ENCODE results near the gene PLRG1. TPM values are rescaled to one million over a fixed set of nuclear protein-coding genes. Genes with fewer than 3 reads are reported as not detected.

The PLRG1 gene
- total RNA-seq, 1 experiment from 2014 or later: 121 TPM

DNA sequence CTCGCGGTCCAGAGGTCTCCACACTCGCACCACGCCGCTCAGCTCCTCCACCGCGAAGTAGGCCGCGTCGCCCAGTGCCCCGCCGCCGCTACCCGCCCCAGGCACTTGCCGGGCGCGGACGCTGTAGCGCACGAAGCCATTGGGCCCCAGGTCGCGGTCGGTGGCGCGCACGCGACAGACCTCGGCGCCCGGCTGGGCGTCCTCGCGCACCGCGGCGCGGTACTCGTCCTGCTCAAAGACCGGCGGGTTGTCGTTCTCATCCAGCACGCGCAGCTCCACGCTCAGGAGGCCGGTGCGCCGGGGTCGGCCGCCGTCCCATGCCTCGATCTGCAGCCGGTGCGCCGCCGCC is 60.0 kb downstream of the PLRG1 start:
- in situ Hi-C loops (cut with HindIII; ENCODE audit: low sequenced_read_pairs): no loop called here
- no peak for DNase-seq (ENCODE audit: low spot score)

DNA sequence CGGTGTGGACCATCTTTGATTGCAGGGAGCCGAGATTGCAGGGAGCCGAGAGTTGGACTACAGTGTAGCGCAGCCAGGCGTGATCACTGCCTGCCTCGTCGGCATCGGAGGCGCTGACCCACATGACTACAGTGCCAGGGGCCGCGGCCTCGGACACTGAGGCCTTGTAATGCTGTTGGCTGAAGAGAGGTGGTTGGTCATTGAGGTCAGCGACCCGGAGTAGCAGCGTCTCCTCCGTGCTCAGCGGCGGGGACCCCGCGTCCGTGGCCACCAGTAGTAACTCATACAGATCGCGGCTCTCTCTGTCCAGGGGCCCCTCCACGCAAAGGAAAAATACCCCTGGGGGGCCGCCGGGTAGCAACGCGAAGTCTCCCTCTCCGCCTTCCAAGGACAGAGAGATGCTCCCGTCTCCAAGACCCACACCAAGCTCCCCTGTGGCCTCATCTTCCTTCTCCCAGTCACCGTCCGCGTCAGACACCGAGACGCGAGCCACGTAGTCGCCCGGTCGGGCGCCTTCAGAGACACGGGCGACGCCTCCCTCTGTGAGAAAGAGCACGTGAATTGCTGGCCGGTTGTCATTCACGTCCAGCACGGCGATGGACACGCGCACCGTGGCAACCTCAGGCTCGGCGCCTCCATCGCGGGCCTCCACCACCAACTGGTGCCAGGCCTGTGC is 60.5 kb downstream of the PLRG1 start:
- DNase-seq (ENCODE audit: low spot score): no peak
- in situ Hi-C loops (cut with HindIII; ENCODE audit: low sequenced_read_pairs): no loop called here

DNA sequence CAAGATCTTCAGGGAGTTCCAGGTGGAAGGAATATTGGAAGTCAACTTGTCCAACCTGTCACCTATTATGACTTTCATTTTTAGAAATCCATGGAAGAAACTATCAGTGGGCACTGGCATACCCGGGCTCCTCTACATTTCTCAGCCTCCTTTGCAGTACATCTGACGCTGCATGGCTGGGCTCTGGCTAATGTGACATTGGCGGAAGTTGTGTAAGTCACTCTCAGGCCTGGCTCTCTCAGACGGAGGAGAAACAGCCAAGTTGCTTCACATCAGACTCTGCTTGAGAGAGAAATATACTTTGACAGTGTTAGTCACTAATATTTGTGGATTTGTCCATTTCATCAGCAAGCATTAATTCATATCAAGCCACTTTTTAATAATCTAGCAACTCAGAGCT is 63.1 kb downstream of the PLRG1 start:
- in situ Hi-C loops (cut with HindIII; ENCODE audit: low sequenced_read_pairs): no loop called here
- DNase-seq (ENCODE audit: low spot score): no peak

- in situ Hi-C loops (cut with HindIII; ENCODE audit: low sequenced_read_pairs): no loop called here
Observed at GRCh38 chr4:154485127-154485773, 65.0 kb downstream of the PLRG1 start.

More at GRCh38 chr4:154485127-154485773, 65.0 kb downstream of the PLRG1 start:
- DNase-seq (ENCODE audit: low spot score): no peak

Other genes with a start within 250 kb of the PLRG1 start
- not detected in 2 replicates for gene DCHS2, start 58.6 kb downstream of the PLRG1 start, total RNA-seq (2014; rRNA removed; shearing (Covaris generic))
- not detected in 2 replicates for gene FGB, start 12.6 kb upstream of the PLRG1 start, total RNA-seq (2014; rRNA removed; shearing (Covaris generic))
- not detected in 2 replicates for gene FGA, start 40.3 kb upstream of the PLRG1 start, total RNA-seq (2014; rRNA removed; shearing (Covaris generic))
- not detected in 2 replicates for gene FGG, start 62.3 kb upstream of the PLRG1 start, total RNA-seq (2014; rRNA removed; shearing (Covaris generic))
- not detected in 2 replicates for gene LRAT, start 193.6 kb upstream of the PLRG1 start, total RNA-seq (2014; rRNA removed; shearing (Covaris generic))
- not detected in 2 replicates for gene RBM46, start 230.9 kb upstream of the PLRG1 start, total RNA-seq (2014; rRNA removed; shearing (Covaris generic))